ENCODE measurements around the gene ANKRD9. TPM values are rescaled to one million over a fixed set of nuclear protein-coding genes. Genes with fewer than 3 reads are reported as not detected.
"Not testable (repeated sequence)": the region's sequence is repeated elsewhere in the genome, so short reads cannot be mapped to it uniquely, and the experiment has no call there.

ANKRD9 gene
- total and polyA plus RNA-seq, 4 experiments from 2014 or later: 0.69 to 2.5 (median 1.8) TPM; not detected in 1

DNA sequence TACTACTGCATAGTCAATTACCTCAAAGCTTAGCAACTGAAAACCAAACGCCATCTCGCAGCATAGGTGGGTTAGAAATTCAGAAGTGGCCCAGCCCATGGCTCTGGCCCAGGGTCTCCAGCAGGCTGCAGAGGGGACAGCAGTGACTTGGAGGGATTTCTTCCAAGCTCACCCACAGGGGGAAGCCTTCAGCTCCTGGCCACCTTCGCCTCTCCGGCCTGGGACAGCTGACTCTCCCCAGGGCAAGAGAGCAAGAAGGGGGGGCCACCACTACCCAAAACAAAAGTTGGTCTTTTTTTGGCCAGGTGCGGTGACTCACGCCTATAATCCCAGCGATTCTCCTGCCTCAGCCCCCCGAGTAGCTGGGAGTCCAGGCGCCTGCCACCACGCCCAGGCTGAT, 32.2 kb upstream of the ANKRD9 start:
- DNase-seq: no peak
- Mint-ChIP-seq H3K4me1 (peaks cover 0 to 7% (median 2%) of the 10 kb centered on the region in 4 donors), H3K27me3 (peaks cover 12 to 16% of the 10 kb centered on the region in 2 donors), H3K4me3 (no peak overlapping the region), H3K27ac (no peak overlapping the region), H3K36me3 (no peaks in the 10 kb centered on the region), H3K9me3 (peaks cover 0 to under 1% (median 0%) of the 10 kb centered on the region in 8 donors)
- Histone ChIP-seq H3K36me3 (ENCODE audit: insufficient read depth, low read length) (no peaks in the 10 kb centered on the region), H3K27me3 (ENCODE audit: insufficient read depth, low read length) (peaks cover 12% of the 10 kb centered on the region), H3K27ac (ENCODE audit: low read depth, low read length) (no peak overlapping the region), H3K4me1 (ENCODE audit: insufficient read depth, low read length) (peaks cover 8% of the 10 kb centered on the region), H3K9me3 (ENCODE audit: control insufficient read depth in 1 of 2, low read length in 2 of 2) (no peaks in the 10 kb centered on the region), H3K4me3 (ENCODE audit: low read length in 2 of 2) (no peak overlapping the region)
- intact Hi-C loops (cut with micrococcal nuclease): no loop called here
- POLR2A ChIA-PET (ENCODE audit: partially characterized antibody): no interaction called here
- CTCF ChIA-PET (ENCODE audit: partially characterized antibody): interaction anchor here (0.6 to 1.3 kb wide), 2 partner anchors 9 to 67 kb away, joined by 3 read pairs; no protein-coding TSS in a partner anchor

DNA sequence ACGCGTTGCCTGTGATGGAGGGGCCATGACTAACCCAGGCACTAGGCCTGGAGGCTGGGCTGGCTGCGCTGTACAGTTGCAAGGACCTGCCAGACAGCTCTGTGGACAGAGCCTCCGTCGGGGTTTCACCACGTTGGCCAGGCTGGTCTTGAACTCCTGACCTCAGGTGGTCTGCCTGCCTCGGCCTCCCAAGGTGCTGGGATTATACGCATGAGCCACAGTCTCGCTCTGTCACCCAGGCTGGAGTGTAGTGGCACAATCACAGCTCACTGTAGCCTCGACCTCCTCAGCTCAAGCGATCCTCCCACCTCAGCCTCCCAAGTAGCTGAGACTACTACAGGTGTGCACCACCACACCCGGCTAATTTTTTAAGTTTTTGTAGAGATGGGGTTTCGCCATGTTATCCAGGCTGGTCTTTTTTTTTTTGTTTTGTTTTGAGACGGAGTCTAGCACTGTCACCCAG, 31.5 kb upstream of the ANKRD9 start:
- H3K27ac Mint-ChIP-seq; H3K36me3 ChIP-seq (ENCODE audit: insufficient read depth, low read length); H3K4me1 Mint-ChIP-seq; H3K4me3 Mint-ChIP-seq; H3K36me3 Mint-ChIP-seq; H3K4me1 ChIP-seq (ENCODE audit: insufficient read depth, low read length); DNase-seq; H3K9me3 Mint-ChIP-seq; H3K4me3 ChIP-seq (ENCODE audit: low read length in 2 of 2); intact Hi-C loops (cut with micrococcal nuclease); H3K9me3 ChIP-seq (ENCODE audit: control insufficient read depth in 1 of 2, low read length in 2 of 2); POLR2A ChIA-PET (ENCODE audit: partially characterized antibody); H3K27ac ChIP-seq (ENCODE audit: low read depth, low read length): not testable (repeated sequence)
- H3K27me3 Mint-ChIP-seq: peaks cover 12 to 16% of the 10 kb centered on the region in 2 donors
- CTCF ChIA-PET (ENCODE audit: partially characterized antibody): interaction anchor here (1.3 kb wide), 1 partner anchor 8 kb away, joined by 3 read pairs; no protein-coding TSS in a partner anchor
- peaks cover 12% of the 10 kb centered on the region for H3K27me3 ChIP-seq (ENCODE audit: insufficient read depth, low read length)

DNA sequence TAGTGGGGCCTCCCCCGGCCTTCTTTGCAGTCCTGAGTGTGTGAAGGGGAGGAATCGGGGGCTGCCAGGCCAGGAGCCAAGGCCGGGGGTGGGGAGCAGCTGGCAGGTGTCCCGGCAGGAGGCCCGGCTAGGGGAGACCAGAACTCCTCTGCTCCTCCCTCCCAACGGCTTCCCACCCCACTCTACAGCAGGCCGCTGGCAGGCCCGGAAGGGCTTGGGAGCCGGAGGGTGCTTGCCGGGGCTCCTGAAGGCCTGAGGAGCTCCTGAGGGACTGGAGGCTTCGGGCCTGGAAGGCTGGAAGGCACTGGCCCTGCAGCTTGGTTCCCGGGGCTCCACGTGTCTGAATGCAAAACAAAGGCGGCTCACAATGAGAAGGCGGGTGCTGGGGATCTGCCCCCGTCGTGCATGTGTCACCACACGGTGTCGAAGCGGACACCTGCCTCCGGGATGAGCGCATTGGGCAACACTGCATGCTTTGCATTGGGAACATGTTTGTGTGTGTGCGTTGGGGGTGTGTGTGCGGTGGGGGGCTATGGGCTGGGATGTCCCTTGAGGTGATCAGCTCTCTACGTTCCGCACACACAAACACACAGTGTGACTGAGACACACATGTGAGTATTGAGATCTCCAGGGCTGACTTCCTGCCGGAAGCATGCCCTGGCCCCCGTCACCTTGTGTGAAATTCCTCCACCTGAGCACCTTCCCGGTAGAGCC, 30.9 kb upstream of the ANKRD9 start:
- POLR2A ChIA-PET (ENCODE audit: partially characterized antibody): no interaction called here
- Histone ChIP-seq H3K27ac (ENCODE audit: low read depth, low read length) (no peak overlapping the region), H3K9me3 (ENCODE audit: control insufficient read depth in 1 of 2, low read length in 2 of 2) (no peaks in the 10 kb centered on the region), H3K27me3 (ENCODE audit: insufficient read depth, low read length) (peaks cover 7% of the 10 kb centered on the region), H3K4me3 (ENCODE audit: low read length in 2 of 2) (no peak overlapping the region), H3K4me1 (ENCODE audit: insufficient read depth, low read length) (peaks cover 8% of the 10 kb centered on the region), H3K36me3 (ENCODE audit: insufficient read depth, low read length) (no peaks in the 10 kb centered on the region)
- CTCF ChIA-PET (ENCODE audit: partially characterized antibody): no interaction called here
- no peak for DNase-seq
- intact Hi-C loops (cut with micrococcal nuclease): no loop called here
- no peak overlapping the region for H3K4me3 Mint-ChIP-seq
- H3K27ac Mint-ChIP-seq: no peak overlapping the region
- H3K27me3 Mint-ChIP-seq: peaks cover 10 to 11% of the 10 kb centered on the region in 2 donors
- H3K36me3 Mint-ChIP-seq: no peaks in the 10 kb centered on the region
- H3K4me1 Mint-ChIP-seq: peaks cover 0 to 7% (median 2%) of the 10 kb centered on the region in 4 donors
- no peaks in the 10 kb centered on the region for H3K9me3 Mint-ChIP-seq

DNA sequence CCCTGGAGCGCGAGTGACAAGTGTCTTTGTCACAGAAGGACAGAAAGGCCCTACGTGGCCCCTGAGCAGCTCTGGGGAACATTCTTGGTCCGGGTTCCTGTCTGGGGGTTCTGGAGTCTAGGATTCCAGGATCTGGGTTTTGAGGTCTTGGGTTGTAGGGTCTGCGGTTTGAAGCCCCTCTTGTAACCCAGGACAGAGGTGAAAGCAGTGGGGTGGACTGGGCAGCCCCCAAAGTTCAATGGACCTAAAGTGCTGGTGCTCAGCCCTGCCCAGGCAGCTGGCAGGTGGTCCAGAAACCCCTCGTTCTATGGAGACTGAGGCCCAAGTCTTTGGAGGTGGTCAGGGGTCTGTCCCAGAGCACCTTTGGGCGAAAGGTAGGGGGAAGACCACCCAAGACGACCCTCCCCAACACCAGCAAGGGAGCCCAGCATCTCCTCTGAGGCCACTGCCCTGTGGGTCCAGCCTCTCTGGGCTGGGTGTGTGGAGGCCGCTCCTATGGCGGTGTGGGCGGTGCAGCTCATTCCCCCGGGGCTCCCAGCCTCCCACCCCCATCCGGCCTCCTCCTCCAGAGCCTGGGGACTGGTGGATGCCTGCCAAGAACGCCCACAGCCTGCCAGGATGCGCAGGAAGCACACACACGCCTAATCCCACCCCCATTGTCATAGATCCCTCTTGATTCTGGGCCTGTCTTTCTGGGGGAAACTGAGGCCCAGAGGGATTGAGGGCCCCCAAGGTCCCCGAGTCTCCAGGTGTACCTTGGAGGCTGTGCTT, 30.2 kb upstream of the ANKRD9 start:
- no peak overlapping the region for H3K27ac ChIP-seq (ENCODE audit: low read depth, low read length)
- intact Hi-C loops (cut with micrococcal nuclease): no loop called here
- no peaks in the 10 kb centered on the region for H3K36me3 Mint-ChIP-seq
- no peak overlapping the region for H3K27ac Mint-ChIP-seq
- peaks cover 0 to 4% (median 2%) of the 10 kb centered on the region in 4 donors for H3K4me1 Mint-ChIP-seq
- no peak overlapping the region for H3K4me3 Mint-ChIP-seq
- peaks cover 4% of the 10 kb centered on the region for H3K27me3 ChIP-seq (ENCODE audit: insufficient read depth, low read length)
- no peak overlapping the region for H3K4me3 ChIP-seq (ENCODE audit: low read length in 2 of 2)
- ChIA-PET CTCF (ENCODE audit: partially characterized antibody) (no interaction called here), POLR2A (ENCODE audit: partially characterized antibody) (no interaction called here)
- H3K4me1 ChIP-seq (ENCODE audit: insufficient read depth, low read length): peaks cover under 1% of the 10 kb centered on the region
- no peaks in the 10 kb centered on the region for H3K36me3 ChIP-seq (ENCODE audit: insufficient read depth, low read length)
- DNase-seq: no peak
- no peaks in the 10 kb centered on the region for H3K9me3 ChIP-seq (ENCODE audit: control insufficient read depth in 1 of 2, low read length in 2 of 2)
- H3K27me3 Mint-ChIP-seq: peaks cover 7% of the 10 kb centered on the region in 2 donors
- no peaks in the 10 kb centered on the region for H3K9me3 Mint-ChIP-seq

DNA sequence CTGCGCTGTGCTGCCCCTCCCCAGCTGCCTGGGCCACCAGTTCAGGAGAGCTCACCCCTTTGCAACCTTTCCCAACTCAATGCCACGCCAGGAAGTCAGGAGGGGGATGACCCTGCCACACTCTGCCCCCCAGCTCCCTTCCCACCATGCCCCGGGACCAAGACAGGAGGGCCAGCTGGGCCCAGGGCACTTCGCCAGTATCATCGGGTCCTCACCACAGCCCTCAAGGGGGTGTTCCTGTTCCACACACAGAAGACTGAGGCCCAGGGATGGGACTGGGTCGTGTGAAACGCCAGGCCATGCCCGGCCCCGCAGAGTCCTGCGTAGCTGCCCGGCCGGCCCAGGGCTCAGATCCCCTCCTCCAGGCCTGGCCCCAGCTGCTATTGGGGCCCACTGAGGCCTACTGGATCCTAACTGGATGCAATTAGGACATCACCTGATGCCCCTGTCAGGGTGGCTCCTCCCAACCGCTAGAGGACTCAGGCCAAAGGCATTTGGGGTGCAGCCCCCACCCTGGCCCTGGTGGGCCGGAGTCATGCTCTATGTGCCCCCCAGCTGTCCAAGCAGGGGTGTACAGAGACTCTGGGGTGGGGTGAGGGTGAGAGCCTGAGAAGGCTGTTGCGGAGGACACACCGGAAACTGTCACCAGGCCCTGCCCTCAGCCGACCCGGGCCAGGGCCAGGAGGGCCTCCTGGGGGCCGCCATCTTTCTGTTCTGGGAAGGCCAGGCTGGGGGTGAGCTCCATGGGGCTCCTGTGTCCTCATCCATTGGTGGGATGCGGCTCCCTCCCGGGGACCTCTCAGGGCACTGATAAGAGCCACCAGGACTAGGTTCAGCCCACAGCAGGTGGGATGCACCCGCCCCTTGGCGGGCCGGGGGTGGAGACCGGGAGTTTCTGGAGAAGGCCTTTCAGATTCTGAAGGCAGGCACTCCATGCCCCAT, 29.3 kb upstream of the ANKRD9 start:
- CTCF ChIA-PET (ENCODE audit: partially characterized antibody): interaction anchor here (1.1 to 1.2 kb wide), 2 partner anchors 14 to 56 kb away, joined by 4 read pairs; no protein-coding TSS in a partner anchor
- Mint-ChIP-seq H3K4me3 (no peak overlapping the region), H3K27me3 (peaks cover 3 to 4% of the 10 kb centered on the region in 2 donors), H3K9me3 (no peaks in the 10 kb centered on the region), H3K27ac (no peak overlapping the region), H3K4me1 (peaks cover 0 to 4% (median under 1%) of the 10 kb centered on the region in 4 donors), H3K36me3 (no peaks in the 10 kb centered on the region)
- H3K27me3 ChIP-seq (ENCODE audit: insufficient read depth, low read length): no peaks in the 10 kb centered on the region
- H3K27ac ChIP-seq (ENCODE audit: low read depth, low read length): no peak overlapping the region
- DNase-seq: no peak
- intact Hi-C loops (cut with micrococcal nuclease): no loop called here
- POLR2A ChIA-PET (ENCODE audit: partially characterized antibody): no interaction called here
- H3K36me3 ChIP-seq (ENCODE audit: insufficient read depth, low read length): no peaks in the 10 kb centered on the region
- no peaks in the 10 kb centered on the region for H3K4me1 ChIP-seq (ENCODE audit: insufficient read depth, low read length)
- no peaks in the 10 kb centered on the region for H3K9me3 ChIP-seq (ENCODE audit: control insufficient read depth in 1 of 2, low read length in 2 of 2)
- no peak overlapping the region for H3K4me3 ChIP-seq (ENCODE audit: low read length in 2 of 2)

DNA sequence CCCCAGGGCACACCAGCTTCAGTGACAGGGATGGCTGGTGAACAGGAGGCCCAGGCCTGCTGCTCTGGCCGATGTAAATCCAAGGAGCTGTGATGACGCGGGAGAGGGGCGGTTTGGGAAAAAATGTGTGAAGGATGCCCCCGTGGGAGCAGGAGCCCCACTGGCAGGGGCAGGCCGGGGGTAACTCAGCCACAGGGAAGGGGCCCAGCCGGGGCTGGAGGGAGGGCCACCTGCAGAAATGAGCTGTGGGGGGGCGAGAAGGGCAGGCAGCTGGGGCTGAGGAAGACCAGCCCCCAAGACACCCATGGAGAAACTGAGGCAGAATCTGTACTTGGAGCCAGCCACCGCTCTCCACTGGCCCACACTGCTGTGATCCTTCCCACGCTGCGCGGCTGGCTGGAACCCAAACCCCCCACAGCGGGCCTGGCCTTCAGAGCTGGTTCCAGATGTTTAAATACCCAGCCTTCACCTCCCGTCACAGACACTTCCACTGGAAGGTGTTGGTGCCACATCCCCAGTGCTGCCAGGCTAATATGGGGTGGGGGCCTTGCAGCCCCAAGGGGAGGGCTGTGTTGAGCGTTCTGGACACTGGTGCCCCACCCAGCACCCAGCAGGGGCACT, 28.5 kb upstream of the ANKRD9 start:
- H3K9me3 Mint-ChIP-seq: no peaks in the 10 kb centered on the region
- intact Hi-C loops (cut with micrococcal nuclease): no loop called here
- H3K27ac Mint-ChIP-seq: no peak overlapping the region
- ChIA-PET CTCF (ENCODE audit: partially characterized antibody) (interaction anchor here (1.1 to 1.2 kb wide), 2 partner anchors 13 to 56 kb away, joined by 4 read pairs; no protein-coding TSS in a partner anchor), POLR2A (ENCODE audit: partially characterized antibody) (no interaction called here)
- Histone ChIP-seq H3K27me3 (ENCODE audit: insufficient read depth, low read length) (no peaks in the 10 kb centered on the region), H3K27ac (ENCODE audit: low read depth, low read length) (no peak overlapping the region), H3K36me3 (ENCODE audit: insufficient read depth, low read length) (no peaks in the 10 kb centered on the region), H3K4me3 (ENCODE audit: low read length in 2 of 2) (no peak overlapping the region), H3K4me1 (ENCODE audit: insufficient read depth, low read length) (no peaks in the 10 kb centered on the region), H3K9me3 (ENCODE audit: control insufficient read depth in 1 of 2, low read length in 2 of 2) (no peaks in the 10 kb centered on the region)
- H3K36me3 Mint-ChIP-seq: no peaks in the 10 kb centered on the region
- no peak for DNase-seq
- peaks cover 3% of the 10 kb centered on the region in 2 donors for H3K27me3 Mint-ChIP-seq
- no peak overlapping the region for H3K4me3 Mint-ChIP-seq
- H3K4me1 Mint-ChIP-seq: peaks cover 0 to 4% (median 0%) of the 10 kb centered on the region in 4 donors
